GM19455 (cell line): ENCODE results near the gene CC2D1A.
"Not testable (repeated sequence)": the region's sequence is repeated elsewhere in the genome, so short reads cannot be mapped to it uniquely, and the experiment has no call there.

ENCODE experiments used
- ATAC-seq: cut with Tn5 transposase; IDR thresholded peaks from one replicate; pipeline ENCODE4 v1.9.1; 2021; ENCODE audit not compliant: unreplicated experiment

Gene CC2D1A

GRCh38 chr19:13906521-13906904, 512 bp downstream of the CC2D1A start:
- no peak for ATAC-seq

GRCh38 chr19:13906910-13907309, 909 bp downstream of the CC2D1A start:
- no peak for ATAC-seq

- ATAC-seq, result no peak
Observed at GRCh38 chr19:13908674-13909073, 2.7 kb downstream of the CC2D1A start.

GRCh38 chr19:13909430-13909829, 3.4 kb downstream of the CC2D1A start:
- ATAC-seq, result no peak

GRCh38 chr19:13913352-13913751, 7.4 kb downstream of the CC2D1A start:
- ATAC-seq, result no peak

- no peak for ATAC-seq
Observed at GRCh38 chr19:13914777-13915176, 8.8 kb downstream of the CC2D1A start.

GRCh38 chr19:13917888-13918406, 11.9 kb downstream of the CC2D1A start:
- no peak for ATAC-seq

GRCh38 chr19:13918726-13919411, 12.9 kb downstream of the CC2D1A start:
- ATAC-seq, result no peak

- no peak for ATAC-seq
Observed at GRCh38 chr19:13920524-13920923, 14.5 kb downstream of the CC2D1A start.

GRCh38 chr19:13920940-13921747, 15.1 kb downstream of the CC2D1A start:
- no peak for ATAC-seq

- not testable (repeated sequence) for ATAC-seq
Observed at GRCh38 chr19:13922118-13922517, 16.1 kb downstream of the CC2D1A start.

- ATAC-seq, result no peak
Observed at GRCh38 chr19:13923194-13923987, 17.4 kb downstream of the CC2D1A start.

GRCh38 chr19:13926010-13926409, 20.0 kb downstream of the CC2D1A start:
- no peak for ATAC-seq

GRCh38 chr19:13926715-13927114, 20.7 kb downstream of the CC2D1A start:
- ATAC-seq, result no peak

GRCh38 chr19:13929340-13929739, 23.3 kb downstream of the CC2D1A start:
- ATAC-seq, result no peak

- no peak for ATAC-seq
Observed at GRCh38 chr19:13929956-13930355, 24.0 kb downstream of the CC2D1A start.

- no peak for ATAC-seq
Observed at GRCh38 chr19:13930402-13930801, 24.4 kb downstream of the CC2D1A start.

- no peak for ATAC-seq
Observed at GRCh38 chr19:13931391-13932148, 25.6 kb downstream of the CC2D1A start.

- no peak for ATAC-seq
Observed at GRCh38 chr19:13932149-13932637, 26.2 kb downstream of the CC2D1A start.

GRCh38 chr19:13932911-13933393, 27.0 kb downstream of the CC2D1A start:
- no peak for ATAC-seq
